ENCODE data around the gene SLC30A1. TPM values are rescaled to one million over a fixed set of nuclear protein-coding genes. Genes with fewer than 3 reads are reported as not detected.
A peak's percentile ranks its signal among the peaks of the same experiment; 100 is the strongest.

Gene SLC30A1
- total and polyA plus RNA-seq, 12 donors = 4.6 to 82.6 (median 37.5) TPM

GRCh38 chr1:211579440-211580302, 710 bp upstream of the SLC30A1 start:
- peak overlapping the region; percentile 22 to 95 (median 65) for H3K27ac ChIP-seq
- WGBS, 4 donors = 6 to 38% (median 11%) methylated on average over 5 to 45 of the region's 46 CpGs
- peaks cover 24 to 38% of the 10 kb centered on the region in 2 donors for H3K4me1 ChIP-seq (replicated peaks in 1 of 2)
- intact Hi-C loops (cut with DNase I) = loop anchor here (2.0 to 5.0 kb wide), 3 partner anchors 62 to 75 kb away; no protein-coding TSS in a partner anchor
- peaks cover 0 to 4% of the 10 kb centered on the region in 2 donors for H3K36me3 ChIP-seq (replicated peaks in 1 of 2)
- DNase-seq = peak in 6 of 7 donors; percentile 84 to 90 (median 86)
- peak overlapping the region in 2 of 4 donors; percentile 97 to 98 for H3K4me3 ChIP-seq
- H3K9me3 ChIP-seq (replicated peaks in 1 of 3) = no peaks in the 10 kb centered on the region
- peak in 1 of 2 donors; percentile 52 for TF ChIP-seq POLR2A (IDR thresholded peaks at IDR 0.05)
- TF ChIP-seq CTCF (IDR thresholded peaks at IDR 0.05) = no peak
- no peaks in the 10 kb centered on the region for H3K27me3 ChIP-seq

GRCh38 chr1:211577819-211578639, 932 bp downstream of the SLC30A1 start:
- DNase-seq = peak; percentile 64 to 80 (median 72)
- H3K27me3 ChIP-seq = no peaks in the 10 kb centered on the region
- H3K36me3 ChIP-seq (replicated peaks in 1 of 2) = peaks cover 0 to 4% of the 10 kb centered on the region in 2 donors
- intact Hi-C loops (cut with DNase I) = loop anchor here in 1 of 2 donors (2.0 to 5.0 kb wide), 2 partner anchors 61 to 77 kb away; no protein-coding TSS in a partner anchor
- TF ChIP-seq CTCF (IDR thresholded peaks at IDR 0.05) = peak; percentile 44 to 86 (median 73)
- TF ChIP-seq POLR2A (IDR thresholded peaks at IDR 0.05) = peak in 1 of 2 donors; percentile 47
- peak overlapping the region; percentile 71 to 95 (median 94) for H3K27ac ChIP-seq
- H3K4me1 ChIP-seq (replicated peaks in 1 of 2) = peaks cover 38 to 55% of the 10 kb centered on the region in 2 donors
- peak overlapping the region; percentile 97 to 98 (median 97) for H3K4me3 ChIP-seq
- WGBS, 4 donors = 0 to 1% (median 0%) methylated on average over 7 to 75 of the region's 75 CpGs; no CpG with 5 or more reads in 1 of the 4 donors
- H3K9me3 ChIP-seq (replicated peaks in 1 of 3) = no peaks in the 10 kb centered on the region

DNA sequence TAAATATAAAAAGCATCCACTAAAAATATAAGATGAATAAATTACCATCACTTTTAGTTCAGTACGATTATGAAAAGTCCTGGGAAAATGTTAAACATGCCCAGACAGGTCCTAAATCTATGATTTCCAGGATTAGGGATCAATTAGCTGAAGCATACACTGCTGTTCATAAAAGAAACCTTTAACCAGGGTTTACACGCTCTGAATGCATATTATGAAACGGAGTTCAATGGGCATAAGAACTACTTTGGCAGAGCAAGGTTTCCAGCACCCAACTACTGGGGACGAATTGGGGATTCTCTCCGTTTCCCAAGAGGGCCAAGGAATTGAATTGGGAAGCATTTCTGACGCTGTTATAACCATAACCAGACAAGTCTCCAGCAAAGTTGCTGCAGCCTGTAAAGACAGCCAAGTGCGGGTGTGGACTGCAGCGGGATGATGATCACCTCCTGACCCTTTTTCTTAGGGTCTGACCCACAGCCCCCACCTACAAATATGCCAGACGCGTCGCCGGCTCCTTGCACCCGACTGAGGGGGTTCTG, 1.6 kb downstream of the SLC30A1 start:
- intact Hi-C loops (cut with DNase I) = loop anchor here in 1 of 2 donors (5.0 kb wide), 1 partner anchor 60 kb away; no protein-coding TSS in a partner anchor
- Histone ChIP-seq H3K27ac (peak overlapping the region in 4 of 5 donors; percentile 93 to 95 (median 94)), H3K36me3 (replicated peaks in 1 of 2) (peaks cover 0 to 4% of the 10 kb centered on the region in 2 donors), H3K27me3 (no peaks in the 10 kb centered on the region), H3K4me3 (peak overlapping the region; percentile 97 to 98 (median 97)), H3K4me1 (replicated peaks in 1 of 2) (peaks cover 42 to 62% of the 10 kb centered on the region in 2 donors), H3K9me3 (replicated peaks in 1 of 3) (no peaks in the 10 kb centered on the region)
- 0 to 2% (median 1%) methylated on average over 5 to 13 of the region's 13 CpGs for WGBS, 4 donors
- no peak for TF ChIP-seq POLR2A (IDR thresholded peaks at IDR 0.05)
- TF ChIP-seq CTCF (IDR thresholded peaks at IDR 0.05) = no peak
- DNase-seq = no peak

Measured in adrenal gland (tissue), 12 donors.